K562 (cell line): Measurements from ENCODE around the gene RYR3. TPM values are rescaled to one million over a fixed set of nuclear protein-coding genes. Genes with fewer than 3 reads are reported as not detected.

Source experiments
- ATAC-seq: fragments of 200-7000 bp; cut with Tn5 transposase; 3 replicates; pipeline ENCODE4 v1.9.1; 2020; ENCODE audit warnings: moderate library complexity
- BruUV-seq: library from RNA; stranded (reverse); fragments of 400-500 nt; replicated peaks from 2 replicates; lab custom pipeline; 2021; lab: Mats Ljungman, UMichigan
- CTCF ChIA-PET: fragments of 300-600 bp; formaldehyde crosslinking; extraction: SDS; loops from one replicate; lab custom pipeline; 2021; ENCODE audit warnings: low intra/inter-chr PET ratio; lab: Yijun Ruan, JAX
- POLR2A ChIA-PET: fragments of 300-600, 350-650 bp; sonication (Branson Sonifier 250); formaldehyde crosslinking; extraction: SDS; loops from one replicate; lab custom pipeline; 2021; ENCODE audit warnings: antibody characterized with exemption, inconsistent platforms; lab: Yijun Ruan, JAX
- DNase-seq, 4 experiments: peaks; one replicate each; pipeline versions ENCODE4 v3.0.0 to v3.0.0-alpha.2; 2011 to 2018; ENCODE audit warnings: low spot score in 3 of 4, mixed read lengths in 3 of 4; ENCODE audit errors: extremely low read depth in 1 of 4
- FAIRE-seq: peaks from 2 replicates; lab custom pipeline; 2011; peaks lifted over from hg19 to GRCh38; lab: Jason Lieb, UNC
- H2AFZ ChIP-seq: 2 replicates; pipeline ENCODE4 v1.6.0; 2011; ENCODE audit warnings: low read depth, low read length, control low read depth, inconsistent platforms
- H3K27ac ChIP-seq: fragments of 200-600 bp; 3 replicates; pipeline ENCODE4 v1.8.0; 2011; ENCODE audit warnings: low read depth, mild to moderate bottlenecking, control low read depth, inconsistent platforms, low read length, moderate library complexity, mixed read lengths; ENCODE audit errors: extremely low read depth
- H3K27me3 ChIP-seq, 2 experiments: fragments of 300-600 bp in 1 of 2; 2 replicates in 1 of 2; 3 replicates in 1 of 2; pipeline versions ENCODE4 v1.6.0 to v1.8.0; 2011; ENCODE audit warnings: inconsistent platforms in 2 of 2, low read length in 2 of 2, mild to moderate bottlenecking in 1 of 2, mixed read lengths in 1 of 2, moderate library complexity in 1 of 2; ENCODE audit not compliant: control insufficient read depth in 2 of 2, insufficient read depth in 2 of 2
- H3K36me3 ChIP-seq: fragments of 300-600 bp; 3 replicates; pipeline ENCODE4 v1.8.0; 2011; ENCODE audit warnings: mild to moderate bottlenecking, low read length, inconsistent platforms; ENCODE audit not compliant: control insufficient read depth, insufficient read depth
- H3K4me1 ChIP-seq, 2 experiments: fragments of 200-600 bp in 1 of 2; replicated peaks in 1 of 2; 2 replicates in 1 of 2; 3 replicates in 1 of 2; pipeline versions ENCODE4 v1.5.1 to v1.8.0; 2011; ENCODE audit warnings: inconsistent platforms in 2 of 2, low read length in 2 of 2, mild to moderate bottlenecking in 1 of 2, mixed read lengths in 1 of 2, moderate library complexity in 1 of 2; ENCODE audit not compliant: control insufficient read depth in 2 of 2, insufficient read depth in 2 of 2
- H3K4me2 ChIP-seq: 2 replicates; pipeline ENCODE4 v1.6.1; 2011; ENCODE audit warnings: low read length, control low read depth, inconsistent platforms, mixed read lengths; ENCODE audit not compliant: insufficient read depth
- H3K4me3 ChIP-seq: fragments of 200-600 bp; sonication (generic), shearing (Covaris generic); 2 replicates; pipeline ENCODE4 v1.5.1; 2016; ENCODE audit warnings: control low read depth, inconsistent platforms
- H3K79me2 ChIP-seq: fragments of 200-600 bp; 3 replicates; pipeline ENCODE4 v1.8.0; 2011; ENCODE audit warnings: low read length, inconsistent platforms; ENCODE audit not compliant: control insufficient read depth, insufficient read depth
- H3K9ac ChIP-seq, 2 experiments: 2 replicates each; pipeline versions ENCODE4 v1.6.0 to v1.6.1; 2011; ENCODE audit warnings: low read depth in 2 of 2, low read length in 2 of 2, control low read depth in 1 of 2, inconsistent platforms in 1 of 2, mild to moderate bottlenecking in 1 of 2, mixed read lengths in 1 of 2; ENCODE audit not compliant: insufficient read depth in 1 of 2
- H3K9me1 ChIP-seq: one replicate; pipeline ENCODE4 v1.6.0; 2011; ENCODE audit warnings: inconsistent platforms, mild to moderate bottlenecking, low read length, moderate library complexity; ENCODE audit not compliant: control insufficient read depth, insufficient read depth
- H3K9me3 ChIP-seq: replicated peaks from 2 replicates; pipeline ENCODE4 v1.5.1; 2011; ENCODE audit warnings: low read depth, low read length, inconsistent platforms; ENCODE audit not compliant: control insufficient read depth, insufficient read depth
- H4K20me1 ChIP-seq: replicated peaks from 2 replicates; pipeline ENCODE4 v1.6.1; 2011; ENCODE audit warnings: low read length, inconsistent platforms, mixed read lengths; ENCODE audit not compliant: control insufficient read depth, insufficient read depth
- BCOR ChIP-seq: fragments of 450-650 bp; IDR thresholded peaks from 2 replicates; pipeline ENCODE4 v1.6.1; 2016
- CBFB ChIP-seq: sonication (generic); formaldehyde crosslinking; IDR thresholded peaks from 2 replicates; pipeline ENCODE4 v1.4.0; 2020; ENCODE audit warnings: mild to moderate bottlenecking, missing genetic modification reagents
- HDAC6 ChIP-seq: IDR thresholded peaks from 2 replicates; pipeline ENCODE4 v1.6.1; 2012; ENCODE audit warnings: low read depth, mild to moderate bottlenecking, control low read depth, inconsistent platforms, low read length, moderate library complexity
- HMG20A ChIP-seq: fragments of 450-650 bp; formaldehyde crosslinking; conservative IDR thresholded peaks from 2 replicates; pipeline ENCODE4 v1.4.0; 2020; ENCODE audit warnings: mild to moderate bottlenecking, mixed read lengths
- RFX1 ChIP-seq: fragments of 450-650 bp; IDR thresholded peaks from 2 replicates; pipeline ENCODE4 v1.6.1; 2016; ENCODE audit warnings: mild to moderate bottlenecking, moderate library complexity
- SLC30A9 ChIP-seq: fragments of 250-450 bp; sonication (Bioruptor Pico); IDR thresholded peaks from 2 replicates; pipeline ENCODE4 v1.8.0; 2022; ENCODE audit warnings: mild to moderate bottlenecking, moderate library complexity
- ZNF431 ChIP-seq: sonication (generic); formaldehyde crosslinking; IDR thresholded peaks from 2 replicates; pipeline ENCODE4 v1.8.0; 2022; ENCODE audit warnings: mild to moderate bottlenecking, missing genetic modification reagents
- WGBS: fragments of 100-300 bp; shearing (Covaris generic); methylation state at CpG from one replicate; pipeline ENCODE4 v1.1.6; 2016; ENCODE audit warnings: low coverage, mixed read lengths; ENCODE audit not compliant: insufficient coverage; ENCODE audit errors: missing lambda C conversion rate; 5-methylcytosine and 5-hydroxymethylcytosine counted together
- in situ Hi-C: fragments of 300-500 bp; cut with MboI; formaldehyde crosslinking; loops from 4 replicates; pipeline ENCODE4 v1.15.0; 2018; ENCODE audit warnings: inconsistent platforms, mixed read lengths
- intact Hi-C: fragments of 100-400 bp; cut with micrococcal nuclease; formaldehyde crosslinking; loops from 2 replicates; pipeline ENCODE4 v1.14.2; 2022
- polyA plus RNA-seq, 8 experiments: library from polyadenylated mRNA; depleted of rRNA in 4 of 8; stranded (reverse) in 5 of 8; unstranded in 3 of 8; fragments of >200 nt; fragmentation: Nextera tagmentation in 2 of 8; fragmentation: Illumina TruSeq in 1 of 8; extraction: Ambion mirVana in 2 of 8; extraction: Trizol in 1 of 8; gene quantifications; 2 replicates each; pipeline versions ENCODE4 v1.2.1 to v1.2.3, GENCODE V29; 2011 to 2014; ENCODE audit warnings: inconsistent platforms in 1 of 8, missing spikeins in 1 of 8
- total RNA-seq, 7 experiments: library from RNA; depleted of rRNA in 6 of 7; stranded (reverse); fragments of >200 nt in 6 of 7; fragmentation: Illumina TruSeq in 2 of 7; extraction: Trizol in 2 of 7; gene quantifications; 2 replicates each; pipeline versions ENCODE4 v1.2.1 to v1.2.3, GENCODE V29; 2011 to 2021; ENCODE audit warnings: low replicate concordance in 1 of 7
- TF ChIP-seq, protein P1 (sequence below): sonication (generic); formaldehyde crosslinking; IDR thresholded peaks from 2 replicates; pipeline ENCODE4 v1.8.0; 2022; ENCODE audit warnings: missing genetic modification reagents, mild to moderate bottlenecking, borderline replicate concordance
- TF ChIP-seq, protein P2 (sequence below): fragments of 250-450 bp; sonication (Bioruptor Pico); IDR thresholded peaks from 2 replicates; pipeline ENCODE4 v1.8.0; 2021; ENCODE audit warnings: mild to moderate bottlenecking, moderate library complexity

The RYR3 gene
- total and polyA plus RNA-seq, 9 of the 15 experiments (the other 6 are each of a cell fraction or from before 2014, with no cell fraction given) = 0.04 TPM; not detected in 8

DNA sequence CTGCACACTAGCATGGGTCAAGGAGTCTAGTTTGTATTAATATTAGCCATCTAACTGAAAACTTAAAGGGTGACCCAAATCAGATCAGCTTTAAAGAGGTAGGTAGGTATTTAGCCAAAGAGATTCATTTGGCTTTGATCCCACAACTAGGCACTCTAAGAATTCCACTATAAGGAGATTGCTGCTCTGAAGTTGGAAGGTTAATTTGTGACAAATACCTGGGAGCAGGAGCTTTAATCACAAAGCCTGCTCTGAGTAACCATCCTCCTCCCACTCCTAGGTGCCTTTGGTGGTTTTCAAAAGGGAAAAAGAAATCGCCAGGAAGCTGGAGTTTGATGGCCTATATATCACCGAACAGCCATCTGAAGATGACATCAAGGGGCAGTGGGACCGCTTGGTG lies 537.2 kb downstream of the RYR3 start:
- POLR2A ChIA-PET = no interaction called here
- FAIRE-seq (no peak), ATAC-seq (no peak), DNase-seq (no peak)
- Histone ChIP-seq H3K36me3 (no peaks in the 10 kb centered on the region), H3K9me3 (no peaks in the 10 kb centered on the region), H3K4me3 (no peak overlapping the region), H4K20me1 (no peaks in the 10 kb centered on the region; the same call in 1 of the 2 replicates), H3K4me1 (no peaks in the 10 kb centered on the region), H2AFZ (no peak overlapping the region), H3K9me1 (no peaks in the 10 kb centered on the region), H3K4me2 (no peak overlapping the region), H3K27ac (no peak overlapping the region), H3K9ac (no peak overlapping the region), H3K79me2 (no peaks in the 10 kb centered on the region), H3K27me3 (peaks cover 0 to 8% of the 10 kb centered on the region in 2 experiments)
- no TSS peak for BruUV-seq
- in situ Hi-C loops (no loop called here), intact Hi-C loops (no loop called here)
- no peak for TF ChIP-seq CBFB (CRISPR knock-in tag)
- TF ChIP-seq, protein P1, sequence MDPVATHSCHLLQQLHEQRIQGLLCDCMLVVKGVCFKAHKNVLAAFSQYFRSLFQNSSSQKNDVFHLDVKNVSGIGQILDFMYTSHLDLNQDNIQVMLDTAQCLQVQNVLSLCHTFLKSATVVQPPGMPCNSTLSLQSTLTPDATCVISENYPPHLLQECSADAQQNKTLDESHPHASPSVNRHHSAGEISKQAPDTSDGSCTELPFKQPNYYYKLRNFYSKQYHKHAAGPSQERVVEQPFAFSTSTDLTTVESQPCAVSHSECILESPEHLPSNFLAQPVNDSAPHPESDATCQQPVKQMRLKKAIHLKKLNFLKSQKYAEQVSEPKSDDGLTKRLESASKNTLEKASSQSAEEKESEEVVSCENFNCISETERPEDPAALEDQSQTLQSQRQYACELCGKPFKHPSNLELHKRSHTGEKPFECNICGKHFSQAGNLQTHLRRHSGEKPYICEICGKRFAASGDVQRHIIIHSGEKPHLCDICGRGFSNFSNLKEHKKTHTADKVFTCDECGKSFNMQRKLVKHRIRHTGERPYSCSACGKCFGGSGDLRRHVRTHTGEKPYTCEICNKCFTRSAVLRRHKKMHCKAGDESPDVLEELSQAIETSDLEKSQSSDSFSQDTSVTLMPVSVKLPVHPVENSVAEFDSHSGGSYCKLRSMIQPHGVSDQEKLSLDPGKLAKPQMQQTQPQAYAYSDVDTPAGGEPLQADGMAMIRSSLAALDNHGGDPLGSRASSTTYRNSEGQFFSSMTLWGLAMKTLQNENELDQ (CRISPR knock-in tag) = no peak
- TF ChIP-seq HDAC6 = no peak
- no peak for TF ChIP-seq RFX1
- TF ChIP-seq, protein P2, sequence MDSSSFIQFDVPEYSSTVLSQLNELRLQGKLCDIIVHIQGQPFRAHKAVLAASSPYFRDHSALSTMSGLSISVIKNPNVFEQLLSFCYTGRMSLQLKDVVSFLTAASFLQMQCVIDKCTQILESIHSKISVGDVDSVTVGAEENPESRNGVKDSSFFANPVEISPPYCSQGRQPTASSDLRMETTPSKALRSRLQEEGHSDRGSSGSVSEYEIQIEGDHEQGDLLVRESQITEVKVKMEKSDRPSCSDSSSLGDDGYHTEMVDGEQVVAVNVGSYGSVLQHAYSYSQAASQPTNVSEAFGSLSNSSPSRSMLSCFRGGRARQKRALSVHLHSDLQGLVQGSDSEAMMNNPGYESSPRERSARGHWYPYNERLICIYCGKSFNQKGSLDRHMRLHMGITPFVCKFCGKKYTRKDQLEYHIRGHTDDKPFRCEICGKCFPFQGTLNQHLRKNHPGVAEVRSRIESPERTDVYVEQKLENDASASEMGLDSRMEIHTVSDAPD (CRISPR knock-in tag) = no peak
- TF ChIP-seq SLC30A9 (CRISPR knock-in tag) = no peak
- TF ChIP-seq ZNF431 (CRISPR knock-in tag) = no peak
- no peak for TF ChIP-seq BCOR
- no peak for TF ChIP-seq HMG20A (CRISPR knock-in tag)
- CTCF ChIA-PET = no interaction called here
- WGBS = 7% methylated on average over 3 of the region's 3 CpGs
